Thyroid gland (tissue), 4 donors: ENCODE measurements around the gene POU2F3.

Experiments
- CTCF ChIP-seq, 6 experiments: fragments of 200-600 bp in 3 of 6; fragments of 450-650 bp in 3 of 6; sonication (generic) in 3 of 6; IDR thresholded peaks; one replicate each; pipeline ENCODE4 v1.5.1; 2016 to 2019; ENCODE audit warnings: antibody characterized with exemption in 6 of 6, mild to moderate bottlenecking in 2 of 6, inconsistent platforms in 1 of 6, moderate library complexity in 1 of 6
- POLR2A ChIP-seq, 2 donors: fragments of 450-650 bp; IDR thresholded peaks; one replicate each; pipeline ENCODE4 v1.6.1; 2017; ENCODE audit warnings: antibody characterized with exemption in 2 of 2, mild to moderate bottlenecking in 2 of 2, moderate library complexity in 1 of 2

- TF ChIP-seq CTCF (IDR thresholded peaks at IDR 0.05) (no peak), POLR2A (IDR thresholded peaks at IDR 0.05) (no peak)
Measured at GRCh38 chr11:120354068-120354467, 114.1 kb downstream of the POU2F3 start.
